Activated CD8-positive, alpha-beta memory T cell treated with anti-CD3 and anti-CD28 coated beads for 4 hours (primary cell): ENCODE results near the gene GFRA1.

Experiments
- DNase-seq, 2 donors: peaks; one replicate each; pipeline ENCODE4 v3.0.0-alpha.2; 2020; ENCODE audit warnings: low read depth in 2 of 2

GFRA1 gene

DNA sequence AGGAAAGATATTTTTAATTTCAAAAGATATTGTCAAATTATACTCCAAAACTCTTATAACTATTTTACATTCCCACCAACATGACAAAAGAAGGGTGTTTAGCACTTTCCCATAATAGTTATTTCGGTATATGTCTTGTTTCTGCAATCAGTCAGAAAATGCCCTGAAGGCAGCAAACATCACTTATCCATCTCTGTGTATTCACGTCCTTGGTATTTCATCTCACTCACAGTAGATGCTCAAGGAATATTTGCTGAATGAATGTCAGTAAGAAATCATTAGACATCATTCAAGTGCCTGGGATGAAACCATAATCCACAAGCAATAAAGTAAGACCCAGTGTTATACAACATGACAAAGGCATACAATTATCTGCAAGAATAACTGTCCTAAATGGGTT, 112.7 kb downstream of the GFRA1 start:
- no peak for DNase-seq

DNA sequence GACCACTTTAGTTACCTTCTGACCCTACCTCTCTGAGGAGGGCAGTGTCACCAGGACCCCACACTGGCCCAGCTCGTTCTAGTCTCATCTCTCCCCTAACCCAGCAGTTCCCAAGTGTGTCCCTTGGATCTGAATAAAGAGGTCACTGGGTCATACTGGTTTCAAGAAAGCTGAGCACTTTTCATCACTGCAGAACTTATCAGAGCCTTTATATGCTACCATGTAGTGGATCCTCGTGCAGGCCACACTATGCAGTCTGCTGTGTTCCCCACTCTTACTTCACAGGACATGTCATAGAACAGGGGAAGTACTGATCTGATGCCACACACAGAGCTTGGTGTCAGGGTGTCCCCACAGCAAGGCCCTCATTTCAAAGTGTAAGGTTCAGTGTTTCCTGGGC, 113.8 kb downstream of the GFRA1 start:
- DNase-seq: no peak

DNA sequence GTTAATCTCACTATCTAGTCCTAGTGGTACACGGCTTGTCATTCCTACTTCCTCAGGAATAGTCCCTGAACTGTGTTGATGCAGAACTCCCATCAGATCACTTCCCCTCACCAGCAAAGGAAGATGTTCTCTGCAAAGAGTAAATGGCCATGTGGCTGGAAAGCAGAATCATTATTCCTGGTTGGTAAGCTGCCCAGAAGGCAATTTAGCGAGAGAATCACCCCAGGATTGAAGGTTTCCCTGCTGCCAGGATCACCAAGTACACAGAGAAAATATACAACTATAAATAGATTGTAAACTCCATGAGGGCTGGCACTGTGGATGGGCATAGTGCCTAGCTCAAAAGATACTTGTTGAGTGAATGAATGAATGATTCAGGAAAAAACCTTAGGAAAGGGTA, 115.0 kb downstream of the GFRA1 start:
- DNase-seq: no peak

DNA sequence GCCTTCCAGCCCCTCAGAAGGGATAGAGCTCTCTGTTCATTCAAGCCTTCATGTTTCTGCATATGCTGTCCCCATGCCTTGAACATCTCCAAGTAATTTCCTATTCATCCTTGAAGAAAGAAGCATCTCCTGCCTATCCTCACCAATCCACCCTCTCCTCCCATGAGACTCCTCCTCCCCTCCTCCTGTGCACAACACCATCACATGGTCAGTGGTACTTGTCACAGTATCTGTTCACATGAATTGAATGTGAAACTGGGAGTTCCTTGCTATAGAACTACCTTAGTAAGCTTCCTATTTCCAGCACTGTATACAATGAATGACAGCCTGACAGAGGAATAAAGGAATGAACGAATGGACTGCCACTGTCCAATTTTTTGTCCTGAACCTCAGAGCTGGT, 115.5 kb downstream of the GFRA1 start:
- DNase-seq: no peak

DNA sequence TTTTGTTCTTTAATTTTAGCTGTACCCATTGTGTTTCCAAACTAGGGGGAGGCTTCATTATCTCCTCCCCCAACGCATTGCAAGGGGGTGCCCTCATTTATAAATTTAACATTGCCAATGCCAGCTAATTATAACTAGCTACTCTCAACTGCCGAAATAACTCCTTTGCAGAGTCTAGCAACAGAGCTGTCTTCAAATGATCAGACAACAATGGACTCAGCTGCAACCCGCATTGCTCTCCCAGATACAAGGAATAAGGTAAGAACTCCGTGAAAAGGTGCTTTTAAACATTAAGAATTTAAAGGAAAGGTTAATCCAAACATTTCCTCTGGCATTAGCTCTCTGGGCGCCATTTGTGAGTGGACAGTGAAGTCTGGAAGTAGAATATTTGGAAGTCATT, 116.2 kb downstream of the GFRA1 start:
- no peak for DNase-seq

DNA sequence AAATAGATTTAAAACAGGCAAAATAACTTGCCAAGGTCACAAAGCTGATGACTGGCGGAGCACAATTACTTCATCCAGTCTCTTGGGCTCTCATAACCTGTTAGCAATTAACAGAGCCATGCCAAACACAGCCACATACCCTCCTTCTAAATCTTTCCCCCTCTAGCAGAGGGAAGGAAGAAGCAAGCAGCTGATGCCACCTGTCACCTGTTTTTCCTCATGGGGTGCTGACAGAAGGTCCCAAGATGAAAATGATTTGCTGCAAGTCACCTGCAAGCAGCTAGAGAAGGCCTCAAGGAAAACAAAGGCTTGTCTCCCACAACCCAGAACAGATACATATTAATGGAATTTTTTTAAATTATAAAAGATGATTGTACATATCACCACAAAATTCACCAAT, 117.8 kb downstream of the GFRA1 start:
- DNase-seq: no peak

DNA sequence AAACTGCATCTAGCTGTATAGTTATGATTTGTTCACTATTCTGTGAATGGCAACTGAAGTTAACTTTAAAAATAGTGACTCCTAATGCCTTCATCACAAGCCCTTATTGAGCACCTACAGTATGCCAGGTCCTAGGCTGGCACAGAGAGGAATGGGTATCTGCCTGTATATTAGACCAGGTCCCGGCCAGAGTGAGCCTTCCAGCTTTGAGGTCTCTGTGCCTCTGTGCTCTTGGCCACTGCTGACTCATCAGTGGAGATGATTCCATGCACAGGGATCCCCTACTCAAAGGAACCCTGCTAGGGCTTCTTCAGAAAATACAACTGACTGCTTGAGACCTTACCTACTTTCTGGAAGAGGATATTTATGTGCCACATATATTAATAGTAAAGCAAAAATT, 118.4 kb downstream of the GFRA1 start:
- no peak for DNase-seq

DNA sequence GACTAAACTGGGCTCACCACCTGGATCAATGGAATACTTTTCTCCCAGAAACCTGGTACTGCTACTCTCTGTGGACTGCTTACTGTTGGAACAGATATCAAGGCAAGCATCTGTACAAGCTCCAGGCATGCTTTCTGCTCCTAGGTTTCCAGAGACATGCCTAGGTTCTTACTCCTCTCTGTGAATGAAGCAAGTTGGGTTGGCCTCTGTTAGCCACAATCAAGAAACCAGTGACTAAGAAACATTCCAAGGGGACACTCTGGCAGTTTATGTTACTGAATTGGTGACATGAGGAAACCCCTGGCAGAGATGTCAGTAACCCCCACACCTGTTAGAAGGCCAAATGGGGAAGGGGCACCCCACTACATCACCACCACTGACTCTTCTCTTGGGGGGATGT, 121.9 kb downstream of the GFRA1 start:
- no peak for DNase-seq

DNA sequence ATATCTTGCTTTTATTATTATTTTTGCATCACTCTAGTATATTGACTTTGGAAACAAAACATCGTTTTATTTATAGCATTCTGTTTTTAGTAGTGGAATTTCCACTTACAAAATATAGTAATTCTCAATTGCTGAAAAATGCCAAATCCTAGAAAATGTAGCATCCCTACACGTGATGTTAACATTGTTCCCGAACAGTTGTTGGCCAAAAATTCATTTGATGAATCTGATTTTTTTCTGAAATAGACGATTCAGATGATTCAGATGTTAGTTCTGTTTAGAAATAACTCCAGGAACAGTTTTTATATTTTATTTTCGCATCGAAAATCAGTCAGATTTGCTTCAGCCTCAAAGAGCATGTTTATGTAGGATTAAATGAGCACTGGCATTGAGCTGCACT, 122.4 kb downstream of the GFRA1 start:
- no peak for DNase-seq

DNA sequence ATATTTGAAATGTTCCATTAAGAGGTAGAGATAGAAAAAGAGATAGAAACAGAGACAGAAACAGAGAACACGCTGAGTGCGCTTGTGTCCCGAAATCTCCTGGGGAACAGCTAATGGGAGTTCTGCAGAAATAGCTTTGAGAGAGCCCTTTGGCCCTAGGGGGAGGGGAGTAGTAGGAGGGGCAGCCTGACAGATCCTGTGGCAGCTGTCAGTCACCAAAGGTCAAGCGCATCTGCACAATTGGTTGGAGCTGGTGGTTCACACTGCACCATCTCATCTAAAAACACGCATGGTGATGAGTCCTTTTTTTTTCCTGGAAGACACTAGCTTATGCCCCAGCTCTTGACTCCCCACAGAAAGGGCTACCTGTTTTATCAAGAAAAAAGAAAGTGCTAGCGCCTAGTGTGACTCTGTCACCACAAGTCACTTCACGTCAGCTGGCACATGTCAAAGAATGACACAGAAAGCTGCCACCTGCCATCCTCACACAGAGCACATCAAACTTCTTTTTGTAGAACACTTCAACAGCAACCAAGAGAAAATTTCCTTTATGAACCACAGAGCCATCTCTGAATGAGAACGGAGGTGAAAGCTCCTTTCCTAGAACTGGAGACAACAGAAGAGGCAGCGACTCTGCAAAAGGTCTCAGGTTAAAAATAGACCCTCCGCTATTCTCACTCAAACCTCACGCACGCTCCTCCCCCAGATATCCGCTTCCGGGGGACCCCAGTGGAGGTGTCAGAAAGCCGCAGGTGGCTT, 125.7 kb downstream of the GFRA1 start:
- DNase-seq: no peak

DNA sequence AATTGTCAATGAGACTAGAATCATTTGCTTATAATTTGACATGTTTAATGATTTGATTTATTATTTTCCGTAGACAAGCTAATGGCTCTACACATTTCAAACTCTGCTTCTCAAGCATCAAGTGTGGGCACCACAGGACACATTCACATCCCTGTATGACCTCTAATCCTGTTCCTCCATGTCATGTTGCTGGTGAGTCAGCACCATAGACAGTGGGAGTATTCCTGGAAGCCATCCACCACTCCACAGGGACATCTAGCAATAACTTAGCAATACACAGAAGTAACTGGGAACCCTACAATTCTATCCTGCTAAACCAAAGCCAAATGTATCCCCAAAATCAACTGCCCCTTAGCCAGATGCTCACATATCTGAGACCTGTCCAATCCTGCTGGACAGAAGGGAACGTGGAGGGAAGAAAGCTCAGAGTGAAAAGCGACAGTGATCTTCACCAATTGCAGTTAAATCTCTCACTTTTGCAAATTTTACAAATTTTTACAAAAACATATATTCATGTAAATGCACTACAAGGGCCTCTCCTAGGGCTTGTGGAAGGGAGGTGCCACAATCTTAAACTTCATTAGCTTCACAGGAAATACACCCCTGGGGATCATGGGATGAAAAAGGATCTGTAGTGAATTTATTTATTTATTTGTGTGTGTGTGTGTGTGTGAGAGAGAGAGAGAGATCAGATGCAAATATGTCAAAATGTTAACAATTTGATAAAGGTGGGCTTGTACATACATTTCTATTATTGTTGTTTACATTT, 126.5 kb downstream of the GFRA1 start:
- DNase-seq: no peak

DNA sequence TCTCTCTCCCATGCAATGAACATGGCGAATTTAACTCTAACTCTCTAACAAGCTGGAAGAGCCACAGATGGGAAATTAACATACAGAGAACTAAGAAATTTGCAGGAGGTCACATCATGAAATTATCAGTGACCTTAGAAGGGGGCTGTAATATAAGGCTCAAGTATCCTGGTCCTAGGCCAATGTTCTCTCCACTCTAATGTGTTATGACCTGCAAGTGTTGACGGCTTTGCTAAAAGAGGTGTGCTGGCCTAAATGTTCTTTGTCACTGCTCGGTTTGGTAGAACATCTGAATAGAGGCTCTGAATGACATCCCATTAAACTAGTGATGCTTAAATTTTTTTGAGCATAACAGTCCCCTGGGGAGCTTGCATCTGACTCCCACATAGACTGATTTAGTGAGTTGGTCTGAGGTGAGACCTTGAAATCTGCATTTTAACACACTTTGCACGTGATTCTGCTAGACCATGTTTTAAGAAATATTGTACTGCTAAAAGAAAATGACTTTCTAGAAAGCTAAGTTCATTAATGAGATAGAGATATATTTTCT, 129.3 kb downstream of the GFRA1 start:
- no peak for DNase-seq

DNA sequence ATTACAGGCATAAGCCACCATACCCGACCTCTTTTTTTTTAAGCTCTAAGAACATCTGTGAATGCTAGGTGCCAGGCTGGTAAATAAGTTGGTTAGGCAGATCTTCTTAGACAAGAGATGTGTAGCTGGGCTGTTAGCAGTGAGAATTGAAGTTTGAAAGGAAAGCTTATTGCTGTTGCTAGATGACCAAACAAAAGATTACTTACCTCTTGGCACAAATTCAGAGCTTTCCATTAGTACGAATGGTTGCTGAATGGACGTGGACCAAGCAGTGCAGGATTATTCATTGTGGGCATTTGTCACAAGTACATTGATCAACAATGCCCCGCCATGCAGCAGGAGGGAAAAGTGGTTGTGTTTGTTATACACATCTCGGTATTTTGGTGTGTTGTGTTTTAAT, 131.2 kb downstream of the GFRA1 start:
- no peak for DNase-seq

DNA sequence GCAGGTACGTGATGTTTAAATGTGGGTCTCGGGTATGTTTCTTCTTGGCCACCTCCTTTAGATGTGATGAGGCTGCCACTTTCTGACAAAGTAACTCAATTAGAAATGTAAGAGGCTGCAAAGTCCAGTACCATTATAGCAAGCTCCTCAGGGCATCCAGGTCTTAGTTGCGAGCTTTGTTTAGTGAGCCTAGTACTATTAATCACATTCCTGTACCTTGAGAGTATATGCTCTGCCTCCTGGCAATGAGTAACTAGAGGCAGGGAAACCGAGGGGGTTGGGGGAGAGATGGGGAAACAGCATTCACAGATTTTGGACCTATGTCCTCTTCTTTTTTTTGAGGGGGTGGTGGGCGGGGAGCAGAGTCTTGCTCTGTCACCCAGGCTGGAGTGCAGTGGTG, 131.8 kb downstream of the GFRA1 start:
- DNase-seq: no peak

DNA sequence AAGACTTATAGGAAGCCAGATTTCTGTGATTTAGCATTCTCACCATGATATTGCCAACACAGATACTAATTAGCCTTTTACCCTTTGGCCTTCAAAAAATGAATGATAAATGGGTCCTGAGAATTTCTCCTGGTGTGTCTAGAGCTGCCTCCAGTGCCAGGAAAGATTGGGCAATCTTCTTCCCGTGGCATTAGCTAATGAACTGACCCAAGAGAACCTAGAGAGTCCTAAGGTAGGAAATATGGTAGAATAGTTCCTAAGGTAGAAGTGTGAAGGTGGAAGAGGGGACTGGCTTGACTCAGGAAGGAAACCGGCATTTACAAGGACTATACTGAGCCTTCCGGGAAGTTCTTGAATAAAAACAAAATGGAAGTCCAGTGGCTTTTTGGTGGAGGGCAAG, 133.1 kb downstream of the GFRA1 start:
- DNase-seq: no peak

DNA sequence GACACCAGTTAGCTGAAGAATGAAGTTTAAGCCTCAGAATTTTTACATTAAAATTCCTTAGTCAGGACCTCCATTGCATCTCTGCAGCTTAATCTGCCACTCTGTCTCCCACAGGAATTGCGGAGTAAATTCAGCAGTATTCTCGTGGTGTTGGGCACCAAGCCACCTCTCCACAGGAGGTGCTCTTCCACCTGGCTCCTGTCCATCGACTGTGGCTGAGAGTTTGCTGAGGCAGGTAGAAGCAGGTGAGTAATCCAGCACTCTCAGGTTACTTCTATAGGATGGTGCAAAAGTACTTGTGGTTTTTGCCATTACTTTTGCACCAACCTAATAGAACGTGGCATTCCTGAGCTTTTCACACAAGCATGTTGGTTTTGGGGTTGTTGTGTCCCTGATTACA, 134.1 kb downstream of the GFRA1 start:
- no peak for DNase-seq

DNA sequence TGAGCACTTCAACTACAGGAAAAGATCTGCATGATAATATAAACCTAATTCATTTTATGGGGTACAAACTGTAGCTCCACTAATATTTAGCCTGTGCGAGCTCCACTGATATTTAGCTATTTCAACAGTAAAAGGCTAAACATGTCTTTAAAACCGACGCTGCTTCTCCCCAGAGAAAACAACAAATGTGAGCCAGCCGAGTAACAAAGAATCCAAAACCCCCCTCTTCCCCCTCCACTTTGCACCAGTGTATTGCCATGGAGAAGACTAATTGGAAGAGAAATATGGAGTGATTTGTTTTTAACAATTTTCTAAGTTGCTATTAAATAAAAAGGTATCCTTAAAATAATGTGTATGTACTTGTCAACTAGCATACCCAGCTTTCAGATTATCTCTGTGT, 136.7 kb downstream of the GFRA1 start:
- no peak for DNase-seq

DNA sequence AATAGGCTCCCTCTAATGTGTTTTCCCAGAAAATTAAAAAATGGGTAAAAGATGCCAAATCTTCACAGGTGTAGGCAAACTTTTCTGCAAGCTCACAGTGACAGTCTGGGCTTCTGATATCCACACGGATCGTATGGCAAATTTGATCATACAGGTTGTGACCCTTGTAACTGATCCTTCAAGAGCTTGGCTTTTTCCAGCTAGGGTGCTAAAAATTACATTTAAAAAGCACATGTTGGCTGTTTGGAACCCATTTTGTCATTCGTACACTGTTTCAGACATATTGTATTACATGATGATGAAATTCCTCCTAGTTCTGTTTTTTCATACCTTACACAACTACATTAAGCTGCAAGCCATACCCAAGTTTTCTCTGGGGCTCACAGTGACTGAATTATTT, 138.7 kb downstream of the GFRA1 start:
- DNase-seq: no peak

DNA sequence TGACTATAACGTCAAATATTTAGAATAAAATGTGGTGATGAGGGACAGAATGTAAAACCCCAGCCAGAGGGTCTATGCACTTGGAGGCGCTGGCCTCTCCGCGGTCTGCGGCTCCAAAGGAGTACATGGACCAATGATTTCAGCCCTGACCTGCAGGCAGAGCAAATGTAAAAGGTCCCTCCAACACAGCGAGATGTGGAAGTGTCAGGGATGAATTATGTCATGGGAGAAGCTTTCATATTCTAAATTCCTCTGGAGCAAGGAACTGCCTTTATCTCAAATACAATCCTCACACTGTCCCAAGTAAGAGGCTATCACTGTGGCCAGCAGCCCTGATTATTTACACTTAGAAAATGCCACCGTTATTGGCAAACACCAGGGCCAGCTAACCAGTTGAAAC, 139.4 kb downstream of the GFRA1 start:
- DNase-seq: no peak

DNA sequence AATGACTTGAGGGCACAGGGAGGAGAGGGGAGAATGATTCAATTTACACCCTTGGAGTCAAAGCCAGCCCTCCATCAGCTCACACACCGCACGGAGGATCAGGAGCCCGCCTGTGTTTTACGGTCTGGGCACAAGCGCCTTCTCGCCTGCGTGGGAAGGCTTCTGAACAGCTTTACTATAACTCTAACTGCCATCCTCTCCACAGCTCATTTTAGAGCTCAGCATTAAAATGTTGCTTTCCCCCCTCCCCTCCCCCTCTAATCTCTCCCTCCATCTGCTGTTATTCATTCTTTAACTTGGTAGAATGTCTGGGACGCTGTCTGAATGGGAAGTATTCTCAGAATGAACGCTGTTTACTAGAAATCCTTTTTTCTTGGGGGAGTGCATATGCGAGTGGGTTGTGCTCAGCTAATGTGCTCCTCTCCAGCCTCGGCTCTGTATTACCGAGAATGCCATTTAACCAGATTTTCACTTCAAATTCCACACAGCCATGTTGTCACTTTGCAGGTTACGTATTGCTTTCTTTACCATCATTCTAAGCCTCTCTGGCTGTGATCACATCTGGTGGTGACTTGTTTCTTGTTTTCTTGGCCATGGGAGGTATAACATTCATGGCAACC, 140.1 kb downstream of the GFRA1 start:
- no peak for DNase-seq

DNA sequence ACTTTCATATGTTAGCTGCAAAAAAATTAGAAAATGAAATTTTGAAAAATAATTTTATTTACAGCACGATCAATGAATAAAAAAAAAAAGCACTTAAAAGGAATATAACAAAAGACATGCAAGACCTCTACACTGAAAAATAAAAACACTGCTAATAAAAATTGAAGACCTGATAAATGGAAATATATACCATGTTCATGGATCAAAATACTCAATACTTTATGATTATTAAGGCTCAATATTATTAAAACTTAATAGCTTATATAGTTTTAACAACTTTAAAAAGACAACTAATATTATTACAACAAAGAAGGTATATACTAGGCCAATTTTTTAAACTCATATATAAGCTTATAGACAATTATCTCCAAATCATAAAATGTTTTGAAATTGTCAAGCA, 143.0 kb downstream of the GFRA1 start:
- DNase-seq: no peak

DNA sequence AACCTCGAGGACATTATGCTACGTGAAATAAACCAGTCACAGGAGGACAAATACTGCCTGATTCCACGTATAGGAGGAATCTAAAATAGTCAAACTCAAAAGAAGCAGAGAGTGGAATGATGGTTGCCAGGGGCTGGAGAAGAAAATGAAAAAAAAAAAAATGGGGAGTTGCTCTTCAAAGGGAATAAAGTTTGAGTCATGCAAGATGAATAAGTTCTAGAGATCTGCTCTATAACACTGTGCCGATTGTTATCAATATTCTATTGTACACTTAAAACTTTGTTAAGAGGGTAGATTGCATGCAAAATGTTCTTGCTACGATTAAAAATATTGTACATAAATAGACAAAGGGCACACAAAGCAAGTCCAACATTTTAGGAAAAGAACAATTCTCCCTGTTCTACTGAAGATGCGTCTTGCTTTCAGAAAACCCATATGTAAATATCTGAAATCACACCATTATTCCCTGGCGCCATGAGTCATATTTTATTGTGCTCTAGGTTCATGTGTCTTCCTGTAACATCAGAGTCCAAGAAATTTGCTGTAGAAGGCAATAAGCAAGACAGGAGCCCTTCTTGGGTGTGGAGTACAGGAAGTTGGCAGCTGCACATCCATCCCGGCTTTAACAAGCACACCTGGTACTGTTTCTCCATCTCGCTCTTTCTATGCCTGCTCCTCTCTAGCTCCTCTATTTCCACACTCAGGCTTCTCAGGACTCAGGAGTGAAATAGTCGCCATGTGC, 145.9 kb downstream of the GFRA1 start:
- DNase-seq: no peak
